HPDE6-E6E7 (cell line): Measurements from ENCODE around the gene LRMDA.

Experiments used
- DNase-seq: peaks from one replicate; pipeline ENCODE4 v3.0.0; 2011; ENCODE audit warnings: missing footprints; ENCODE audit errors: extremely low spot score

LRMDA gene

DNA sequence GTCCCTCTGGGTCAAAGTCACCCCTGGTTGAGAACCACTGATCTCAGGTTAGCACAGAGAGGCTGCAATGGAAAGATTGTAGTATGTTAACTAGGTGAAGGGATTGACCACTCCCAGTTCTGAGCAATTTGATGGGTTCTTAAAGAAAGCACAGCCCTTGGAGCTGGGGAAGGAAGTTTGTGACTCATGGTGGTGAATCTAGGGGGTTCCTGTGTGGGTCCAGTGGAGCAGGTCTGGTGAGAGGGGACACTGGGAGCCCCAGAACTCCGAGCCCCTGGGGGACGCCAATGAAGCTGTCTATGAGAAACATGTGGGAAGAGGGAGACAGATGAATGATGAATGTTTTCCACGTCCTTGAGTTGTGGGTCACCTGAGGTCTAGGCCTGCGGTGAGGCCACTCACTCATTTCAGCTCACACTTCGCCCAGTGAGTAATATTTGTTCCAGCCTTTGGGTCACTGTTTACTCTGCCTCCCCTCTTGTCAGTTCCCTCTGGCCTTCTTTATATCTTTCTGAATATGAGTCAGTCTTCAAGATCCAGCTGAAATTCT, 341.9 kb downstream of the LRMDA start:
- no peak for DNase-seq

DNA sequence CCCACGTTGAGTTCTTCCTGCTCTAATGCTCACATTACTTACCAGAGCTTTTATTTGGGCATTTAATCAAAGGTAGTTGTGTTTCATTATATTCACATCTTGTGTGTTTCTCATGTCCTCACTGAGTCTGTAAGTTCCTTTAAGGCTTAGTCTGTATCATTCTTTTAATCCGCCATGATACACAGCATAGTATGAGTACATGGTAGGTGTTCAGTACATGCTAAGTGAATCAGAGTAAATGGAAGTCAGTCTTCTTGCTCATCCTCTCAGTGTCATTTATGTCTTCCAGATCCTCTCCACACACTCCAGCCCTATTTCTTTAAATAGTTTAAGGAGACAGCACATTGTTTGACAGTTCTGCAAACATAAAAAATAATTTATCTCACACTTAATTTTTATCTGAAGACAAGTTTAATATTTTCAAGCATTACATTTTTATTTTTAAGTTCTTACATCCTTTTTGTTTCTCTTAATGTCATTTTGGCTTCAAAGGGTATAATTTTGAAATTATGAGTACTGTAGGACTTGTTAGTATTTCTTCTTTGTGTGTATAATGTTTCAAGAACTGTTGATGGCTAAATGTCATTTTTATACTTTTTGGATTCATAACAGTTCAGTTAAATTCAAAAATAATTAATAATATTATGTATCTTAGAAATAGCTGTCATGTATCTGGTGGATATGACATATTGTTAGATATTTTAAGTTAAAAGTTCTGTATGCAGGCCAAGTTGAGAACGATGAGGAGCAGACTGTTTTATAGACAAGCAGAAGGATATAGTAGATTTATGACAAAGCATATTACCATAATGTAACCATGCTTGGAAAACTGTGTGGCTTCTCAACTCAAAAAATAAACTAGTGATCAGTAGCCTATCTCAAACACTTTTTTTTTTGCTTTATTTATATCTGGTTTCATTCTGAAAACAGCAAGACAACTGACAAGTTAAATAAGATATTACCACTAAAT, 342.7 kb downstream of the LRMDA start:
- no peak for DNase-seq

DNA sequence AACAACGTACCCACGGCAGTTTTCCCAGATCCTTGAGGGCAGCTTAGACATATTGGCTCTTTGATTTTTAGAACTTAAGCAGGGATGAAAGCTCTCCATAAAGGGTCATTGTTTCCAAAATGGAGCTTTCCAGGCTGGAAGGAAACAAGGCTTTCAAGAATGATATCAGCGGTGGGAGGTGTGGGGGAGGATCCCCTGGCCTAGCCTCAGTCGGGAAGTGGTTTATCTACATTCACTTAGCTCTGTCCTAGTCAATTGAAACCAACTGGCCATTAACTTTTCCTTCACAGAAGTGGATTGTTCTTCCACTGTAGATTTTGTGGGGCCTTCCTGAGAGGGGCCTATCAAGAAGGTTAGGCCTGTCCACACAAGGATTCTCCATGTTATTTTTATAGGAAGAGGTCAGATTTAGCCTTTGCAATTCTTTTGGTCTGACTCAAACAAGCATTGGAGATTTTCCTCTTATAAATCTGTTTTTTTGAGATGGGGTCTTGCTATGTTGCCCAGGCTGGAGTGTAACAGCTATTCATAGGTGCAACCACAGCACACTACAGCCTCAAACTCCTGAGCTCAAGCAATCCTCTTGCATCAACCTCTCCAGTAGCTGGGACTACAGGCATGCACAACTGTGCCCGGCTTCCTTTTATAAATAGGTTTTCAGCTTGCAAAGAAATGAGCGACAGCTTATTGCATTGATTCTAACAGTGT, 343.5 kb downstream of the LRMDA start:
- DNase-seq: no peak

DNA sequence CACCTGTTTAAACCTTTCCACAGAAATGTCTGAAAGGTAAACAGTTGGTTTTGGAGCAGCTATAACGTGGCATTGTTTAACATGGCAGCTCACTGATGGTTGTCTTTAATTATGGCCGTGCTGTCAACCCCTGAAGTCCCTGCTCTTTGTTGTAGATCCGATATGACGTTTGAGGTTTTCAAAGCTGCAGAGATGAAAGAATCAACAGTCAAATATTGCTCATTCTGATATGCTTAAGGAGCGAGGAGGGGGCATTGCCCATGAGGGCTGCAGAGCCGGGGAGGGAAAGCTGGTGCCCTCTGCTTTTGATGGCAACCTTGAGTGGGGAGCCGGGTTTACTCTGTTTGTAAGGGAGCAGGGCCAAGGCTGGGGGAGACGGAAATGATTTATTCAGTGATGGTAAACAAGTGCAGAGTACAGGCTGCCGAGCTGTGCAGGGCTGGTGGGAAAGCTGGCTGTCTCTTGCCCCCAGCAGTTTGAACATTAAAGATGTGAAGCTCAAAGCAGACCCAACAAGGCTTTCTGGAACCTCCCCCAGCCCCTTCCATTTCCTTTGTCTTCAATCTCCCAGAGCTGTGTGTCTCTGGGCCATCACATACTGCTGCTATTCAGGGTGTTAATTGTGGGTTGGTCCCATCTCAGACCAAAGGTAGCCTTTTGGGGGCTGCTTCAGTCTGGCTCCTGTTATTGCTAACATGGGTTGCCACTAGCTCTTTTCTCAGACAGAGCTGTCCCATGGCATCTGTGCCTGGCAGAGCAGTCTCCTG, 345.5 kb downstream of the LRMDA start:
- DNase-seq: no peak

DNA sequence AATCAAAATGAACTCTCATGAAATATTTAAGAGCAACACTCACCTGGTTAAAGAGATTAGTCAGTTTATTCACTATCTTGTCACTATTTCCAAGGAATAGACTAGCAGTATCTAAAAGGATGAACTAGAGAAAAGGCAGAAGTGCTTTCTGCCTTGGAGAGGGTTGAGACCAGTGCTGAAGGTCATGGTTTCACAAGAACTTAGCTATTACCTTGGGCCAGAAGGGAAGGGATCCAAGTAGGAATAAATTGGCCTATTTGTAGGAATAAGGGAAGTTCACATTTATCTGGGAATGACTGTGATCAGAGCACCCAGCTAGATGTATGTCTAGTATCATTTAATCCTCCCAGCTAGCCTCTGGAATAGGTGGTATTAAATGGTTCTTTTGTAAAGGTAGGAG, 347.2 kb downstream of the LRMDA start:
- no peak for DNase-seq

DNA sequence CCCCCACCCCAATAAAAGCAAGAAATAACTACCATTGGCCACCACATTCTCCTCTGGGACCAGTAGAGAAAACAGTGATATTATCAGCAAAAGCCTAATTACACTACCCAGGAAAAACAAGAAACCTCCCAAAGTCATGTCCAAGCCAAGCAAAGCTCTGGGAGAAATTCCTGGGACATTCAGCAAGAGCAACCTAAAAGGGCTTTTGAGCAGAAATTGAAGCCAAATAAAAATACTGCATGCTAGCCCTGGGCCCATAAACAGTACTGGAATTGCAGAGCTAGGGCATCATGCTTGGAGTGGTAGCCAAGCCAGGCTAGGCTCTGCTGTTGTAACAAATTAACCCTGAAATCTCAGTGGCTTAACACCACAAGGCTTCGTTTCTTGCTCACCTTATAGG, 347.9 kb downstream of the LRMDA start:
- no peak for DNase-seq

DNA sequence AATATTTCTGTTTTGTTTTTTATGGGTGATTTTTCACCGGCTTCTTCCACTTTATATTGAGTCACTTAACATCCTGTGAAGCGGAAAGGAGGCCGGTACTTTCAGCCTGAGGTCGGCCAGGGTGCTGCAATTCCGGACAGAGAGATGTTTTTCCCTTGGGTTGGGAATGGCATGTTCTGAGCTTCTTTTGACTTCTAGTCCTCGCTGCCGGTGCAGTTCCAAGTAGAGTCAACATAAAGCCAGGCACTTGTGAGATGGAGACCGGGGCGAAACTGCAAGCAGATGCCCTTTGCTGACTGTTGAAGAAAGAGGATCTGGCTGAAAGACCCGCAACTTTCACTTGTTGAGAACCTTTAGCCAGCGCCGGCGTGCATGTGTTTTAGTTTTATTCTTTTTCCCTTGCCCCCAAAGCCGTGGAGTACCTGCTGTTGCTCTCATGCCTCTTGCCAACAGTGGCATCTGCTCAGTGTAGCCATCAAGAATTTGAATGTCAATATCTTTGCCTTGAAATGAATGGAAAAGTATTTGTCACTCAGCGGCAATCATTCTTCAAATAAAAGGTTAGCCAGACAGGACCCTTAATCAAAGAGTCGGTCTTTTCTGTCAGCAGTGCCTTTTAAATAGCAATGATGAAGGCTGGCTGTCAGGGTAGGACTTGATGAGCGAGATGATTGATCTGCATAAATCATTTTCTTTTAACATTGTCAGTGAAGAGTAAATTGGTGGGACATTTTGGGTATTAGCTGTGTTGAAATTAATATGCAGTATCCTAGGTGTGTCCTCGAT, 351.2 kb downstream of the LRMDA start:
- no peak for DNase-seq

DNA sequence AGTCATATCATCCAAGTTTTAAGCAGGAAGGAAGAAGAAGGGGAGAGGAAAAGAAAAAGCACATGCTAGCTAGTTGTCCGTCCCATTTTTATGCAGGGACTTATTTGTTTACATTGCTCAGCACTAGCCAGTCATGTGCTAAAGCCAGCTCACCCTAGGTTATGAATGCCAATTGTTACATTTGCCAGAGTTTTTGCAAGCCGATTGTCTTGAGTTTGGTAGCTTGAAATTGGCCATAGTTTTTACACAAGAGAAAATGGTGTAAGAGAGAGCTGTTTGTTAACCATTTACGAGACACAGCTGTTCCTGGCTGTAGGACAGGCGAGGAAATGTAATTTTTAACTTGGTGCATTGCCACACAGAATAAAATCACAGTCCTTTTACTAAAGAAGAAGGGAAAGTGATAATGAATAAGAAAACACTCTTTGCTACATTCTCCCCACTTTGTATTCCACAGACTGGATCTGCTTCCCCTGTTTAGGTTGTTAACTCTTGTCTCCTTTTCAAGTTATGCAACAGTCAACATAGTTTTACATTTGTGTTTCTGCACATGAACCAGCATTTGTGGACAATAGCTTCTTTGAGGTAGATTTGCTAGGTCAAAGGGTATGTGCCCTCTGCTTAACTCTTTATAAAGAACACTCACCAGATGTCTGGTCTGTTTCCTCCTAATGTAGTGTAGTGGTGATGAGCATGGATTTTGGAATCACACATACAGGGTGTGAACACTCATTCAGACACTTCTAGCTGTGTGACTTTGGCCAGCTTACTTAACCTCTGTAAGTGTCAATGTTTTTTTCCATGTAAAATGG, 357.2 kb downstream of the LRMDA start:
- DNase-seq: no peak

DNA sequence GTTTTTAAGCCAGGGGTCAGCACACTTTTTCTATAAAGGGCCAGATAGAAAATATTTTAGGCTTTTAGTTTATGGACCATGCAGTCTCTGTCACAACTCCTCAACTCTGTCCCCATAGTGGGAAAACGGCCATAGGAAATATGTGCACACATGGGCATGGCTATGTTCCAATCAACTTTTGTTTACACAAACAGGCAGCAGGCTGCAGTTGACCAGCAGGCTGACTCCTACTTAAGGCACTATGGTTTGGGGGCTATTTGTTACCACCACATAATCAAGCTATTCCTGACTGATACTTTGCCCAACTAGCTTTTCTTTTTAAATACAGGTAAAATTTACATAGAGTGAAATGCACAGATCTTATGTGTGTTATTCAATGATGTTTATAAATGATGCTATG, 362.4 kb downstream of the LRMDA start:
- DNase-seq: no peak

DNA sequence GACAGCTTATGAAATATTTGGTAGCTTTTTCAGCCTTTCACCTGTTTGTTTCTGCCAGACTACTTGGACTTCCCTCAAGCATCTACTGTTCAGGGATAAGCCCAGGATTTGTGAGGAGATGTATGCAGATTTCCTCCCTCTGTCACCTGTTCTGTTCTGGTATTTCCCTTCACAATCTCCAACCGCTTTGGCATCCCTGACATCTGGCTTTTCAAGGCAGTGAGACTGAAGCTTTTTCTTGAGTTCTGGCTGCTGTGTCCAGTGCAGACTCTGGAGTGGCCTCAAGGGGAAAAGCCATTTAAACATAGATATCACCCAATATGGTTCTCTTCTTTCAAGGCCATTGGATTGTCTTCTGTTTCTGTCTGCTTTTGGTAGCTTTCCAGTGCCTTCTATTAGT, 369.7 kb downstream of the LRMDA start:
- no peak for DNase-seq

DNA sequence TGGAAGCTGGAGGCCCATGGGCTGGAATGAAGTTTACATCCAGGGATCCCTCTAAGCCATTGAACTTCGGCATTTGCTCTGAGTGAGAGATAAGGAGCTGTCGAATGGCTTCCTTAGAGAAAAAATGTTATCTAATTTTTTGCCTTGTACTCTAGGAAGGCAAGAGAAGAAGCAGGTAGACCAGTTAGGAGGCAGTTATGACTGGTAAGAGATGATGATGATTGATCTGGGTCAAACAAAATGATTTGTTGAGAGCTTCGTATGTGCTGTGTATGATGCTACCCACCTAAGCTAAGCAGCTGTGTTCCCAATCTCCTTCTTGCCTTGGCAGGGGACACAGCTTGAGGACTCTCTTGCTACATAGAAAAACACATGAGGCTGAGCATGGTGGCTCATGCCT, 370.2 kb downstream of the LRMDA start:
- DNase-seq: no peak

DNA sequence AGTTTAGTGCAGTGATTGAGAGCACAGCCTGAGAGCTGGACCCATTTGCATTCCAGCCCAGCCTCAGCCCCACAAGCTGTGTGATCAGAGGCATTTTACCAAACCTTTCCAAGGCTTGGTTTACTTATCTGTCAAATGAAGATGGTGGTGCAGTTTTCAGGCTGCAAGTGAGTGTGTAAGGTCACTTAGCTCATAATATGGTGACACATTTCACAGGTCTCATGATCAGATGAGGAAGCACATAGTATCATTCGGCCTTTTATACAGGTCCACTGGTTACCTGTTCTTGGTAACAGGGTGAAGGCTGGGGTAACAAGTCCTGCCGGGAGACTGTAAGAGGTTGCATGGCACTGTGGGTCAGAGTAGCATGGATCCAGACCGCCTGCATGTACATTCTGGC, 371.7 kb downstream of the LRMDA start:
- no peak for DNase-seq

DNA sequence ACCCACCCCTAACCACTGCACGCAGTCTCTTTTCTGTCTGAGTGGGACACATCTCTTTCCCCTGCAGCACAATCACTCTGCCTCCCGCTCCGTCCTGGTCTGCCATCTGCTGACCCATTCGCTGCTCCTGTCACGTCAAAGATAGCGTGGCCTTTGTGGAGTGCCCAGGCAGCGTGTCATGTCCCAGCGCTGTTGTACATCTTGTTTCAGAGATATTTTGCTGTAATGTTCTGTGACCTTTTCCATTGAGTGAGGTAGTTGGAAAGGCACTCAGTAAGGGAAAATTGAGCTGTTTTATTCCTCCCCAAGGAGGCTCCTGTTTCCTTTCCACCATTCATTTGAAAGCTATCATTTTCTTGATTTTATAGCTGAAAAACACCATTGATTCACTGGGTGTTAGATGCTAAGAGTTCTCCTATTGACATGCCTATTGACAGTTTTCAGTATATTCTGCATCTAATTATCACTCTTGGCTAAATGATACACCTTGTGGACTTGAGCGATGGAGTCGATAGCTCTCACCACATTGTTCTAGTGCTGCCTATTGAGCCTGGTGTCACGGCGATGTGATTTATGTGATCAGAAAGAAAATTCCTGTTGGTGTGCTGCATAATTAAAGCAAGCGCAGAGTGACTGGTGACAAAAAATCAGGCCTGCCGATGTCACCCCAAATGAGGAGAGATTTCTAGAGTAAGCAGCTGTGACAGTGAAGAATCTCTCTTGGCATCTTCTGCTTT, 372.6 kb downstream of the LRMDA start:
- DNase-seq: no peak

DNA sequence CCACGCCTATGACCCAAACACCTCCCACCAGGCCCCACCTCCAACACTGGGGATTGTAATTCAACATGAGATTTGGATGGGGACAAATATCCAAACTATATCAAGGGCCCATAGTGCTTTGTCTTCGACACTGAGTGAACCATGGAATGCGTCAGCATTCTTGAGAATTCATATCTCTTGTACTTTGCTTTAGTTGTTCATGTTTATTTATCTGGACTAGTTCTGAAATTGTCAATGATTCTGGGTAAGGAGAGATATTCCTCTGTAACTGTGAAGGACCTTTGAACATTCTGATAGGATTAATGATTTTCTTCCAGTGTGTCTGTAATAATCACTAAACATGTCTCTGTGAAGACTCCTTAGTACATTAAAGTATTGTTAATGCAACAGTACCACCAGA, 374.8 kb downstream of the LRMDA start:
- DNase-seq: no peak

DNA sequence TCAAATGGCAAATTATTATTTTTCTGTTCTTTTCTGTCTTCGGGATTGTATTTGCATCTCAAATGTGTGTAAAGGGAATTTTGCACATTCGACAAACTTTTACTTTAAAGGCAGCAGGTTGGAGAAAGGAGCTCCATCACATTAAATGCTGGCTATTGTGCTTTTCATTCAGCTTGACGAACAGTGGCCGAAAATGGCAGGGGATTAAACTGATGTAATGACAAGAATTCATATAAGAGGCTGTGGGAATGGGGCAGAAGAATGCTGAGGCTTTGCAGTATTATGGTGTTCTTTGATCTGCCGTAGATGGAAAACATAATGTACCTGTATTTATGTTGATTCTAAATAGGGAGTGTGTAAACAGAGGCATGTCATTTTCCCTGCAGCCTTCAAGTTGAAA, 376.0 kb downstream of the LRMDA start:
- no peak for DNase-seq

DNA sequence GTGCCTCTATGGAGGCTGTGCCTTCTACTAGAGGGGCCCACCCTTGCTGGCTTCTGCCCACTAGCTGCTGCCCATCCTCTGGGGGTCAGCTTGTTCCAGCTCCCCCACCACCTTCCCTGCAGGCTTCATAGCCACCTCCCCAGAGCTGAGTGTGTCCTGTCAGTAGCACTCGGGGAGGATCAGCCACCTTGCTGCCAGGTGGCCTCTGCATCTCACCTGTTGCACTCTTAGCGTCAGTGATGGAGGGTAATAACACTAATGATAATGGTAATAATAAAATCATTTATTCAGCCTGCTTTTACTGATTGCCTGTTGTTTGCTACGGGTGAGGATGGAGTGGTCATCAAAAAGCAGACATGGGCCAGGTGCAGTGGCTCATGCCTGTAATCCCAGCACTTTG, 377.6 kb downstream of the LRMDA start:
- no peak for DNase-seq

DNA sequence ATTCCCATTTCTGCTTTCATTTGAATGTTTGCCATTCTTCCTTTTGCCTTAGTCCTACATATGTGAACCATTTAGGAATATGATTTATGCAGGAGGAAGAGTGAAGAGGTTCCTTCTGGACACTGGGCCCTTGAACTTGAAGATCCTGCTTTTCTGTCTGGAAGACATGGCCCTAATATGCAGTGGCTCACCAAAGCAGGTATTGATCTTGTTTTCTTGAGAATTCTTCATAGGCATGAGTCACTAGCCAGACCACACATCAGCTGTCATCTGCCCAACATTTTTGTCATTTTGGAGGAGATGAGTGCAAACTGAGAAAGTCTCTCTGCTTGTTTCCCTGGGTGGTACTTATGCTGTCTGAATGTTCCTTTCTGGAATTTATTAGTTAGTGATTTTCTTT, 382.6 kb downstream of the LRMDA start:
- DNase-seq: no peak

DNA sequence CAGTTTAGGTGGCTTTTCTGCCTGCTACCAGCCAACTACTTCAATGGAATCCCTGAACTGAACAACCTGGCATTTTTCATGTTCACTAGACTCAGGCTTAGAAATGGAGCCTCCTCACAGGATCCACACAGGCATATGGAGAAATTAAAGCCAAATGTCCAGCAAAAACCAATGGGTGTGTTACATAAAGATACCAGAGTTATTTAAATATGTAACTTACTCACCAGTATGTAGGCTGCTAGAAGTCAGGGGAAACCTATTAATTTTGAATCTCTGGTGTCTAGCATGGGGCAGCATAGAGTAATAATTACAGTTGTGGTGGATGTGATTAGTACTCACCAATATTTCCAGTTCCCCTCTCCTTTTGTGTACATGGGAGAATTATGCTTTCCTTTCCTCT, 383.6 kb downstream of the LRMDA start:
- no peak for DNase-seq

DNA sequence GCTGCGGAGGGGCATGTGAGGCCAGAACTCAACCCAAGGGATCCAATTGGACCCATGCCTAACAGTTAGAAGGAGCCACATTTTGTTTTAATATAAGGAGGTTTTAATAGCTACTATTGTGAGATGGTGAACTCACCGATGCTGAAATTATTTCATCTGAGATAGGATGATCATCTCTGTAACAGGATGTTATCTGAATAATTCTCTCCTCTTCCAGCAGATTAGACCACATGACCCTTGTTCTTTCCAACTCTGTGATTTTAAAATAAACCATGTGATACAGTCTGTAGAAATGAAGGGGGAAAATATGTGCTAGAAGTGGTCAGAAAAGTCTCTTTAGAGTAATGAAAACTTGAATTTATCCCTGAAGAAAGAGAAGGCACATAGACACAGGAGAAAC, 385.8 kb downstream of the LRMDA start:
- DNase-seq: no peak

DNA sequence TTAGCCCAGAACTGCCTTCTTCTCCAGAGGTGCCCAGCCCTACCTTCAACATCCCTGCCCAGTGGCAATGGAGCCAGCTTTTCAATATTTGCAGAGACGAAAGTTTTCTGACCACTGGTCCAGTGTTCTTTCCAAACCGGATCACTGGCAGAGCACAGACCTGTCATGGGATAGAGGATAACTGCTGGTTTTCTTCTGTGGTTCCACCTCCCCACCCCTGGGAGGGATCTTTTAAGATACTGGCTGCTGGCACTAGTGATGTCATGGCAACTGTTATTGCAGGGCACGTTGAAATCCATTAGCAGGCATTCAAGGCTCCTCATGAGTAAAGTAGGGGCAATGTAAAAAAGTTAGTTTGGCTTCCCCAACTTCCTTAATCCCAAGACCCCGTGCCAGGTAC, 387.1 kb downstream of the LRMDA start:
- no peak for DNase-seq
